Measurements from ENCODE around the gene HPX.

Gene HPX, protein sequence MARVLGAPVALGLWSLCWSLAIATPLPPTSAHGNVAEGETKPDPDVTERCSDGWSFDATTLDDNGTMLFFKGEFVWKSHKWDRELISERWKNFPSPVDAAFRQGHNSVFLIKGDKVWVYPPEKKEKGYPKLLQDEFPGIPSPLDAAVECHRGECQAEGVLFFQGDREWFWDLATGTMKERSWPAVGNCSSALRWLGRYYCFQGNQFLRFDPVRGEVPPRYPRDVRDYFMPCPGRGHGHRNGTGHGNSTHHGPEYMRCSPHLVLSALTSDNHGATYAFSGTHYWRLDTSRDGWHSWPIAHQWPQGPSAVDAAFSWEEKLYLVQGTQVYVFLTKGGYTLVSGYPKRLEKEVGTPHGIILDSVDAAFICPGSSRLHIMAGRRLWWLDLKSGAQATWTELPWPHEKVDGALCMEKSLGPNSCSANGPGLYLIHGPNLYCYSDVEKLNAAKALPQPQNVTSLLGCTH

GRCh38 chr11:6440906-6441358 is at the start of gene HPX:
Gene HPX, minus strand, starts transcription at chr11:6440987. Its CDS starts 24 bp downstream, at chr11:6440963.
- DNase-seq = no peak

DNA sequence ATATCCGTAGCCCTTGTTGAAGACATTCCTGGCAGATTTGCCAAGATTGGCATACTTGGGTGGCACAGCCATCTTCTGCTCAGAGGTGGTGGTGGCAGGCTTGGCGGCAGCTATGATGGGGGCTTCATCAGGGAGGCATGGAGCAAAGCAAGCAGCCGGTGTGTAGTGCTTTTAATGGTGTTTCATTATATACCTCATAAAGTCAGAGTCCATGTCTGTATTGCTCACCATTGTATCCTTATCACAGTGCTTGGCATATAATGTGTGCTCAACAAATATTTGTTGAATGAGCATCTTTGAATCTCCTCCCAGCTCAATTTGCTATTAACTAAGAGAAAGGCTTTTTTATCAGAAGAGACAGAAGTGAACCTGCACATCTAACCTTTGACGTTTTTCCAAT is 48.5 kb upstream of the HPX start:
- no peak for DNase-seq

- DNase-seq = no peak
Observed at GRCh38 chr11:6488821-6489220, 48.0 kb upstream of the HPX start.

DNA sequence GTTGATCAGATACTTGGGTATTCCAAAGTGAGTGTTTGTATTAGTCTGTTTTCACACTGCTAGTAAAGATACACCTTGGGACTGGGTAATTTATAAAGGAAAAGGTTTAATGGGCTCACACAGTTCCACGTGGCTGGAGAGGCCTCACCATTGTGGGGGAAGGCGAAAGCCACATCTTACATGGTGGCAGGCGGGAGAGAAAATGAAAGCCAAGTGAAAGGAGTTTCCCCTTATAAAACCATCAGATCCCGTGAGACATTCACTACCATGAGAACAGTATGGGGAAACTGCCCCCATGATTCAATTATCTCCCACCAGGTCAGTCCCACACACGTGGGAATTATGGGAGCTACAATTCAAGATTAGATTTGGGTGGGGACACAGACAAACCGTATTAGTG is 47.6 kb upstream of the HPX start:
- no peak for DNase-seq

- DNase-seq = no peak
Observed at GRCh38 chr11:6486938-6487337, 46.2 kb upstream of the HPX start.

DNA sequence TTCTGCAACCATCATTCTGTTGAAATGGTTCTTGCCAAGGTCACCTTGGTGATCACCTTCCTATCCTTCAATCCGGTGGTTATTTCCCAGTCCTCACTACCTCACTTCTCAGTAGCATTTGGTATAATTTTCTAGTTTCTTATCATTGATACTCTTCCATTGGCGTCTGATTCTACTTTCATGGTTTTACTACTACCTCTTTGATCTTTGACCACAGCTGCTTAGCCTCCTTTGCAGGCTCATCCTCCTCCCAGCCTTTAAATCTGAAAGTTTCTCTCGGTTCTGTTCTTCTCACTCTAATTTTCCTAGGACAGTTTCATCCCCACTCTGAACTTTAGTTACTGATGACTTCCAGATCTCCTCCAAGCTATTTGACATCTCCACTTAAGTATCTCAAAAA is 45.5 kb upstream of the HPX start:
- no peak for DNase-seq

- DNase-seq = no peak
Observed at GRCh38 chr11:6485661-6486060, 44.9 kb upstream of the HPX start.

- DNase-seq = no peak
Observed at GRCh38 chr11:6483015-6483414, 42.2 kb upstream of the HPX start.

DNA sequence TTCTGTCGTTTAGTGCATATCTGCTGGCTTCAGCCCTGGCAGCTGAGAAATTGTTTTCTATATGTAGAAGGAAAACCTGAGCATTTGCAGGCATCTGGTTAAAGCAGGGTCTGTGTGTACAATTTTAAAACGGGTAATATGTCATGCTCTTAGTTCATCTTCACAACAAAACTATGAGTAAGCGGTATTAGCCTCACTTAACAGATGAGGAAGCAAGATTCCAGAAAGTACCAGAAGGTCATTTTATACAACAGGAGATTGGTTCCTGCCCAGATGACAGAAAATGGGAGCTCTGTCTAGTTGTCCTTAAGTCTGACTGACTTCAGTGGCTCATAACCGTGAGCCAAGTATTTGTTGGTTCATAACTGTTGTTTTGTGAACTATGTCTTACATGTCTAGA is 41.7 kb upstream of the HPX start:
- no peak for DNase-seq

DNA sequence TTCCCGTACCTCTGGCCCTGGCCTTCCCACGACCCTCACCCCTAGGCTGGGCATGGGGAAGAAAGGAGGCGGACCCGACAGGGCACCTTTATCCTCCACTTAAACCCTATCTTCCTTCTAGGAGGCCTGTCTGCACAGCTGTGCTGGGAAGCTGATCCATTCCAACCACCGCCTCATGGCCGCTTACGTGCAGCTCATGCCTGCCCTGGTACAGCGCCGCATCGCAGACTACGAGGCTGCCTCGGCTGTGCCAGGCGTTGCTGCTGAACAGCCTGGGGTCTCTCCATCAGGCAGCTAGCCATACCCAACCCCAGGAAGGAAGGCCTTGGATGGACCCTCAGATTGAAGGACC is 41.1 kb upstream of the HPX start:
- no peak for DNase-seq

GRCh38 chr11:6481012-6481923 is 40.5 kb upstream of the HPX start, which contains the start of the genes ARFIP2 and TIMM10B:
Gene ARFIP2, minus strand, starts transcription at chr11:6481331. Its CDS starts 910 bp downstream, at chr11:6480421.
Gene TIMM10B, plus strand, starts transcription at chr11:6481501. Its CDS starts 16 bp downstream, at chr11:6481517.
- peak; percentile 94 for DNase-seq

DNA sequence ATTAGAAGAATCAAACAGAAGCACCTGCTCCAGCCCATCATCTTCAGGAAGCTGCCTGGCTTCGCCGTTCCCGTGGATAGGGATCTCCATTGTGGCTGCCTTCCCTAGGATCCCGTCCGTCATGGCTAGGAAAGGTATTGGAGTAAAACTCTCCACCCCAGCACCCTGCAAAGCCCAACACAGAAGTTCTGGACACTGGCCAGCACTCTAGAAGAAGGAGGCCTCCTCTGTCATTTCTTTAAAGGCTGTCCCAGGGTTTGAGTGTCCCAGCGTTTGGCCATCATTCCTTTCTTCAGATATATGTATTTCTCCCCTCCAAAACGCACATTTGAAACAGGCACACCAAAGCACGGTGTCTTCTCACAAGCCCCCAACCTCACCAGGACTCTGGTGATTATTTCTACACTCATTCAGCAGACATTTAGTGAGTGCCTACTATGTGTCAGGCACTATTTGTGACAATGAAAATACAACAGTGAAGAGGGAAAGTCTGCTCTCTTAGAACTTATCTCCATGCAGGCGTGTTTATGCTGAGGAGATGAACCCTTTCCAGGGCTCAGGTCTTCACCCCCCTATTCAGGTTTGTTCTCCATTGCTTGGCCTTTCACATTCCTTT is 39.6 kb upstream of the HPX start:
- no peak for DNase-seq

- no peak for DNase-seq
Observed at GRCh38 chr11:6476571-6476970, 35.8 kb upstream of the HPX start.

DNA sequence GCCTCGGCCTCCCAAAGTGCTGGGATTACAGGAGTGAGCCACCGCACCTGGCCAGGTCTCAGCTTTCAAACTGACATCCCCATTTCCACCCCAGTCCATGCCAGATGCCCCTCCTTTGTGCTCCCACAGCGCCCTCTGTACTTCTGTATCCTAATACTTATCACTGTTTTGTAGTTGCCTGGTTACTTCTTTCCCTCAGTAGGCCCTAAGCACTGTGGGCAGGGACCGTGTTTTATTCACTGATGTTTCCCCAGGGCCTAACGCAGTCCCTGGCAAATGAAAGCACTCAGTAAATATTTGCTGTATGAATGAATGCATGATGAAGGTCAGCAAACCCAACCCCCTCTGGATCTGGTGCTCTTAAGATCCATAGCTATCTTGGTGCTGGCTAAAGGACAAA is 35.1 kb upstream of the HPX start:
- no peak for DNase-seq

GRCh38 chr11:6474806-6475500 is 34.2 kb upstream of the HPX start:
- no peak for DNase-seq

DNA sequence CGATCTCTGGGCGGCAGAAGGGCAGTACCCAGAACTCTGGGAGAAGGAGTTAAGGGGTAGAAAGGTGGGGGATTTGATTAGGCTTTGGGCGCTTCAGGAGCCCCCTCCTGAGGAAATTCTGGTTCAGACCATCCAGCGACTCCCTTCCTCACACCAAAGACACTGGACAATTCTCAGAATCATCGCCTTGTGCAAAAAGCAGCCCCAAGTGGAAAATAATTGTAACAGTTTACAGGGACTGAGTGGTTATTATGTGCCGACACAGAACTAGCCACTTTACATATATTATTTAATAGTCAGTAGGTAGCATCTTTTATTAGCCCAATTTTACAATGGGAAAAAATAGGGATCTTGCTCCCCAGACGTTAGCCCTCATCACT is 33.6 kb upstream of the HPX start:
- no peak for DNase-seq

- DNase-seq = peak; percentile 54
Observed at GRCh38 chr11:6473451-6474412, 32.9 kb upstream of the HPX start, which contains the start of gene TRIM3. Gene TRIM3, minus strand, starts transcription at chr11:6473941. Its CDS starts 8,246 bp downstream, at chr11:6465695.

- no peak for DNase-seq
Observed at GRCh38 chr11:6472934-6473333, 32.1 kb upstream of the HPX start.

DNA sequence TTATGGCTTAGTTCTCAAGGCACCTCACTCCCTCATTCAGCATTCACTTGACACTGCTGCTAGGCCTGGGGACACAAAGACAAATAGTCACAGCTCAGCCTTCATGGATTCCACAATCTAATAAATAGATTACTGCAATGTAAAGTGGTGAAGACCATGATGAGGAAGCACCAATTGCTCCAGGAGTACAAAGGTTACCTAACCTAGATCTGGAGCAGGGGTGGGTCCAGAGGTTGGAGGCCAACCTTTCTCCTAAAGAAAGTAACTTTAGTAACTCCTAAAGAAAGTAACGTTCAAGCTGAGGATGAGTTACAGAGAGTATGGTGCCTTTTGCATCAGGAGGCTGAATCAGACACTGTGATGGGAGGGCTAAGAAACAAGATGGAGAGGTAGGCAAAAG is 28.8 kb upstream of the HPX start:
- no peak for DNase-seq

DNA sequence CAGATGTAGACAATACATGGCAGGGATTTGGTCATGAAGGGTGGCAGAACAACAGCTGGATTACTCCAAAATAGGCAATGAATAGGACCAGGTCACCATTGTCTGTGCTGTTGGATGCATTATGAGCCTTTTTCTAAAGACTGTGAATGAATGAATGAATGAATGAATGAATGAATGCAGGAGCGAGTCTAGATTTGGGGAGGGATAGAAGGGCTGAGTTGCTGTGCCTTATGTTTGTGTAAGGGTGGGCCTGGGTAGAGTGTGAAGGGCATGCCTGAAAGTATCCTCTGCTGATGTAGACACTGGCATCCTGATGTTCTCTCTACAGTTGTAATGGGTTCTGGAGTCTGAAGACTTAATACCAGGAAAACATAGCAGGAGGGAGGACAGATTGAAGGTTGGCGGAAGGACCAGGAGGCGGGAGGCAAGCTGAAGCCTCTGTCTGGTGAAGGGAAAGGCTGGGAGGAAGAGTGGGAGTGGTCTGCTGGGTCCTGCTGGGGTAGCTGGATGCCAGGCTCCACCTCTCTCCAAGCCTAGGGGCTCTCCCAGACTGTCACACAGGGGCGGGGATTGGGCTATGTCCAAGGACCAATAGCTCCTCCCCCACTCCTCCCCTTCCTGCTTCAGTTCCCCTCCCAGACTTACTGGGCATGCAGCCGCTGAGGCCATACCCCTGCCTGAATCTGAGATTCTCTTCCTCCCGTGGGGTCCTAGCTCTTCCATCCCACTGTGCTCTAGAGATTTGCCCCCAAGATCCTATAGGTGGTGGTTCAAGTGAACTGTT is 28.1 kb upstream of the HPX start:
- no peak for DNase-seq

DNA sequence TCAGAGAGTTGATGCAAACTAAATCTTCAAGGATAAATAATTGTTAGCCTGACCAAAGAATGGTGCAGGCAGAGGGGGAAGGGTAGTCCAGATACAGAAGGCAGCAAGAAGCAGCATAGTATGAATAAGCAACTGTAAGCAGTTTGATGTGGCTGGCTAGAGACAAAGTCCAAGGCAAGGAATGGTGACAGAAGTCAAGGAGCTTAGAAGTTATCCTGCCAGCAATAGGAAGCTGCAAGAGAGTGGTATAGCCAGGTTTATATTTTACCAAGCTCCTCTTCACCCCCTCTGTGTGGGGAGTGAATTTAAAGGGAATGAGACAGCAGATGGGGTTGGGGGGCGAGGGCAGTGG is 18.3 kb upstream of the HPX start:
- no peak for DNase-seq
